ENCODE results near the gene RHOF.

DNA sequence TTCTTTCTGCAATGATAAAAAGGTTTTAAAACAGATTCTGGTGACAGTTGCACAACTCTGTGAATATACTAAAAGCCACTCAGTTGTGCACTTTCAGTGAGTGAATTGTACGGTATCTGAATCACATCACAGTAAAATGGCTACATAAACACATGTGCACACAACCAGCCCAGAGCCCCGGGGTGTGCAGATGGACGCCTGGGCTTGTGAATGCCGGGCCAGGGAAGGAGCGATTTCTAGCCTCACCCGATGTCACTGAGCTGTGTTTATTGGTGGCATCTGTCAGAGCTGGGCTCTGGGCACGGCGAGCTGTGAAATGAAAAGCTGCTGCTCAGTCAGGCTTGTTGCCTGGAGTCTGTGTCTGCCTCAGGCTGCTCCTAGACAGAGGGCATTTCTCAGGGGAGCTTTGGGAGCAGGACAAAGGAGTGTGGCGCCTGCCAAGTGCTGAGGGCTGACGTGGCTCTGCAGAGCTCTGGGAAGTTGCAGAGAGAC, 25.9 kb downstream of the RHOF start:
- TF ChIP-seq, protein P1, sequence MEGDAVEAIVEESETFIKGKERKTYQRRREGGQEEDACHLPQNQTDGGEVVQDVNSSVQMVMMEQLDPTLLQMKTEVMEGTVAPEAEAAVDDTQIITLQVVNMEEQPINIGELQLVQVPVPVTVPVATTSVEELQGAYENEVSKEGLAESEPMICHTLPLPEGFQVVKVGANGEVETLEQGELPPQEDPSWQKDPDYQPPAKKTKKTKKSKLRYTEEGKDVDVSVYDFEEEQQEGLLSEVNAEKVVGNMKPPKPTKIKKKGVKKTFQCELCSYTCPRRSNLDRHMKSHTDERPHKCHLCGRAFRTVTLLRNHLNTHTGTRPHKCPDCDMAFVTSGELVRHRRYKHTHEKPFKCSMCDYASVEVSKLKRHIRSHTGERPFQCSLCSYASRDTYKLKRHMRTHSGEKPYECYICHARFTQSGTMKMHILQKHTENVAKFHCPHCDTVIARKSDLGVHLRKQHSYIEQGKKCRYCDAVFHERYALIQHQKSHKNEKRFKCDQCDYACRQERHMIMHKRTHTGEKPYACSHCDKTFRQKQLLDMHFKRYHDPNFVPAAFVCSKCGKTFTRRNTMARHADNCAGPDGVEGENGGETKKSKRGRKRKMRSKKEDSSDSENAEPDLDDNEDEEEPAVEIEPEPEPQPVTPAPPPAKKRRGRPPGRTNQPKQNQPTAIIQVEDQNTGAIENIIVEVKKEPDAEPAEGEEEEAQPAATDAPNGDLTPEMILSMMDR (conservative IDR thresholded peaks at IDR 0.05; ENCODE audit: low read length) = no peak
- no peak for TF ChIP-seq EZH2phosphoT487 (IDR thresholded peaks at IDR 0.05; ENCODE audit: borderline replicate concordance, low read depth, low read length)
